Thyroid gland (tissue), 4 donors: ENCODE results near the gene LRRN1. TPM values are rescaled to one million over a fixed set of nuclear protein-coding genes. Genes with fewer than 3 reads are reported as not detected.
A peak's percentile ranks its signal among the peaks of the same experiment; 100 is the strongest.

Source experiments
- DNase-seq, 2 donors: peaks; one replicate each; pipeline ENCODE4 v3.0.0-alpha.2; 2019
- H3K27ac ChIP-seq, 3 donors: fragments of 200-600 bp; sonication (generic); 1 replicate in 2 of 3; 2 replicates in 1 of 3; pipeline ENCODE4 v1.5.1; 2016 to 2019; ENCODE audit warnings: mild to moderate bottlenecking in 1 of 3, moderate library complexity in 1 of 3
- H3K27me3 ChIP-seq: fragments of 200-600 bp; sonication (generic); one replicate; pipeline ENCODE4 v1.5.1; 2019
- H3K36me3 ChIP-seq, 2 donors: fragments of 200-600 bp; sonication (generic); one replicate each; pipeline ENCODE4 v1.5.1; 2016 to 2019
- H3K4me1 ChIP-seq, 2 donors: fragments of 200-600 bp; sonication (generic); one replicate each; pipeline ENCODE4 v1.5.1; 2017 to 2019
- H3K4me3 ChIP-seq, 3 donors: fragments of 200-600 bp; sonication (generic); replicated peaks in 1 of 3; 1 replicate in 2 of 3; 2 replicates in 1 of 3; pipeline ENCODE4 v1.5.1; 2016; ENCODE audit warnings: mild to moderate bottlenecking in 1 of 3
- H3K9me3 ChIP-seq: fragments of 200-600 bp; sonication (generic); one replicate; pipeline ENCODE4 v1.5.1; 2017
- CTCF ChIP-seq, 6 experiments: fragments of 200-600 bp in 3 of 6; fragments of 450-650 bp in 3 of 6; sonication (generic) in 3 of 6; IDR thresholded peaks; one replicate each; pipeline ENCODE4 v1.5.1; 2016 to 2019; ENCODE audit warnings: antibody characterized with exemption in 6 of 6, mild to moderate bottlenecking in 2 of 6, inconsistent platforms in 1 of 6, moderate library complexity in 1 of 6
- POLR2A ChIP-seq, 2 donors: fragments of 450-650 bp; IDR thresholded peaks; one replicate each; pipeline ENCODE4 v1.6.1; 2017; ENCODE audit warnings: antibody characterized with exemption in 2 of 2, mild to moderate bottlenecking in 2 of 2, moderate library complexity in 1 of 2
- WGBS, 2 donors: methylation state at CpG; one replicate each; pipeline ENCODE4 v1.1.5; 2017; 5-methylcytosine and 5-hydroxymethylcytosine counted together
- intact Hi-C: fragments of 100-400 bp; cut with DNase I; formaldehyde crosslinking; loops from one replicate; pipeline ENCODE4 v1.15.1; 2023
- total RNA-seq, 4 donors: library from RNA; depleted of rRNA; stranded (reverse); fragments of >200 nt; gene quantifications; one replicate each; pipeline ENCODE4 v1.2.3, GENCODE V29; 2016

The LRRN1 gene
- total RNA-seq, 4 donors from 2014 or later = 1.4 to 29.2 (median 21.0) TPM

GRCh38 chr3:3782457-3782856 is 16.8 kb upstream of the LRRN1 start:
- intact Hi-C loops = no loop called here
- no peak for DNase-seq
- Histone ChIP-seq H3K9me3 (no peaks in the 10 kb centered on the region), H3K4me1 (no peaks in the 10 kb centered on the region), H3K36me3 (no peaks in the 10 kb centered on the region), H3K4me3 (no peak overlapping the region), H3K27ac (no peak overlapping the region), H3K27me3 (no peaks in the 10 kb centered on the region)
- TF ChIP-seq CTCF (IDR thresholded peaks at IDR 0.05) (no peak), POLR2A (IDR thresholded peaks at IDR 0.05) (no peak)
- WGBS, 2 donors = 62 to 79% methylated on average over 7 of the region's 7 CpGs

GRCh38 chr3:3783210-3783609 is 16.0 kb upstream of the LRRN1 start:
- intact Hi-C loops = no loop called here
- H3K4me3 ChIP-seq = no peak overlapping the region
- no peaks in the 10 kb centered on the region for H3K36me3 ChIP-seq
- no peaks in the 10 kb centered on the region for H3K9me3 ChIP-seq
- DNase-seq = no peak
- H3K27me3 ChIP-seq = no peaks in the 10 kb centered on the region
- H3K27ac ChIP-seq = no peak overlapping the region
- no peaks in the 10 kb centered on the region for H3K4me1 ChIP-seq
- TF ChIP-seq CTCF (IDR thresholded peaks at IDR 0.05) (no peak), POLR2A (IDR thresholded peaks at IDR 0.05) (no peak)
- WGBS, 2 donors = 84 to 86% methylated on average over 4 of the region's 4 CpGs

DNA sequence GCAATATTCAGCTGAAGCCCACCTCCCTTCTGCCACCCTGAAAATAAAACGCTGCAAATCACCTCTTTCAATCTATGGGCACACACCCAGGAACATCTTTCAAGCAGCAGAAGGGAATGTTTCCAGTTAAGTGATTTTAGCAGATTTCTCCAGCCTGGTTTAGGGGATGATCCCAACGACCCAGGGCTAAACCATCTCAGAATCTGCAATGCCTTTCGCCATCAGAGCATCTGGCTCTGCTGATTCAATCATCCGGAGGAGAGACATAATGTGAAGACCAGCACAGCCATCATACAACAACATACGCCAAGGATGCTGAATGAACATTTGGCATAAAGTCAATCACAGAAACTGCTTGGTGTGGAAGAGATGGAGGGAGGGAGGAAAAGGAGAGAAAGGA is 15.5 kb upstream of the LRRN1 start:
- no peaks in the 10 kb centered on the region for H3K9me3 ChIP-seq
- H3K27ac ChIP-seq = no peak overlapping the region
- H3K4me3 ChIP-seq = no peak overlapping the region
- H3K36me3 ChIP-seq = no peaks in the 10 kb centered on the region
- H3K27me3 ChIP-seq = no peaks in the 10 kb centered on the region
- intact Hi-C loops = no loop called here
- WGBS, 2 donors = 73 to 75% methylated on average over 5 of the region's 5 CpGs
- no peak for DNase-seq
- TF ChIP-seq CTCF (IDR thresholded peaks at IDR 0.05) (no peak), POLR2A (IDR thresholded peaks at IDR 0.05) (no peak)
- H3K4me1 ChIP-seq = no peaks in the 10 kb centered on the region

- WGBS, 2 donors = 92 to 97% methylated on average over 1 of the region's 1 CpG
These were observed 6.8 kb upstream of the LRRN1 start for GRCh38 chr3:3792391-3792790.

DNA sequence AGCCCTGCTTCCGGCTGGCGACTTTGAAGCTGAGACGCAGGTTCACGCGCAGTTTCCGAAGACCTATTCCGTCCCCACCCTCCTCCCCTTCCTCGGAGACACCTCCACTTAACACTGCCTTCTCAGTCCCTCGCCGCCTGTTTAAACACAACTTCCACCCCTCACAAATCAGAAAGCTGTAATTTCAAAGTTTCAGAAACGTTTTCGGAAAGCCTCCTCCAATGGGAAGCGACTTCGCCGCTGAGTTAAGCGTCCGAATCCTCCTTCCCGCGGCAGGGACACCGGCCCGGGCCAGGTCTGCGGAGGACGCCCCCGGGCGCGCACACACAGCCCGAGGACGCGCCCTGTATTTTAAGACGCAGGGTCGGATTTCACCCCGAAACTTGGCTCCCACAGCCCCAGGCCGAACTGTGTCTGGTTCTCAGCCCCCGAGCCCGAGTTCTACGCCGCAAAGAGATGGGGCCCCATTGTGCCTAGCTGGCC is 559 bp upstream of the LRRN1 start:
- TF ChIP-seq CTCF (IDR thresholded peaks at IDR 0.05) (no peak), POLR2A (IDR thresholded peaks at IDR 0.05) (no peak)
- WGBS, 2 donors = 0 to 1% methylated on average over 14 to 19 of the region's 37 CpGs
- peak overlapping the region in 2 of 3 donors; percentile 15 to 77 for H3K27ac ChIP-seq

More at GRCh38 chr3:3792391-3792790, 6.8 kb upstream of the LRRN1 start:
- H3K27me3 ChIP-seq = no peaks in the 10 kb centered on the region
- no peak overlapping the region for H3K27ac ChIP-seq
- DNase-seq = no peak
- TF ChIP-seq POLR2A (IDR thresholded peaks at IDR 0.05) (no peak), CTCF (IDR thresholded peaks at IDR 0.05) (no peak)
- intact Hi-C loops = no loop called here
- no peaks in the 10 kb centered on the region for H3K36me3 ChIP-seq
- H3K4me1 ChIP-seq = no peaks in the 10 kb centered on the region
- H3K4me3 ChIP-seq = no peak overlapping the region
- H3K9me3 ChIP-seq = no peaks in the 10 kb centered on the region

More for the DNA sequence above, 559 bp upstream of the LRRN1 start:
- intact Hi-C loops = no loop called here
- no peaks in the 10 kb centered on the region for H3K36me3 ChIP-seq
- peaks cover 0 to 7% of the 10 kb centered on the region in 2 donors for H3K4me1 ChIP-seq
- no peaks in the 10 kb centered on the region for H3K9me3 ChIP-seq
- no peaks in the 10 kb centered on the region for H3K27me3 ChIP-seq
- peak overlapping the region in 2 of 3 donors; percentile 50 to 63 for H3K4me3 ChIP-seq
- peak; percentile 33 to 50 for DNase-seq
